NCI-H1417 treated with DMSO at 0.1 percent for 48 hours (cell line): Measurements from ENCODE around the gene TAT.

Experiments
- DNase-seq: peaks from one replicate; lab custom pipeline; 2025; lab: John Stamatoyannopoulos, UW

TAT gene

DNA sequence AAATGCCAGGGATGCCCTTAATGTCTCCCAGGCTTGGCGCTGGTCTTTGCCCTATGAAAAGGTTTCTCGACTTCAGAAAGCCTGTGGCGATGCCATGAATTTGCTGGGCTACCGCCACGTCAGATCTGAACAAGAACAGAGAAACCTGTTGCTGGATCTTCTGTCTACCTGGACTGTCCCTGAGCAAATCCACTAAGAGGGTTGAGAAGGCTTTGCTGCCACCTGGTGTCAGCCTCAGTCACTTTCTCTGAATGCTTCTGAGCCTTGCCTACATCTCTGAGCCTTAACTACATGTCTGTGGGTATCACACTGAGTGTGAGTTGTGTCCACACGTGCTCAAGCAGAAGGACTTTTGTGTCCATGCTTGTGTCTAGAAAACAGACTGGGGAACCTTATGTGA lies 39.2 kb downstream of the TAT start:
- no peak for DNase-seq

DNA sequence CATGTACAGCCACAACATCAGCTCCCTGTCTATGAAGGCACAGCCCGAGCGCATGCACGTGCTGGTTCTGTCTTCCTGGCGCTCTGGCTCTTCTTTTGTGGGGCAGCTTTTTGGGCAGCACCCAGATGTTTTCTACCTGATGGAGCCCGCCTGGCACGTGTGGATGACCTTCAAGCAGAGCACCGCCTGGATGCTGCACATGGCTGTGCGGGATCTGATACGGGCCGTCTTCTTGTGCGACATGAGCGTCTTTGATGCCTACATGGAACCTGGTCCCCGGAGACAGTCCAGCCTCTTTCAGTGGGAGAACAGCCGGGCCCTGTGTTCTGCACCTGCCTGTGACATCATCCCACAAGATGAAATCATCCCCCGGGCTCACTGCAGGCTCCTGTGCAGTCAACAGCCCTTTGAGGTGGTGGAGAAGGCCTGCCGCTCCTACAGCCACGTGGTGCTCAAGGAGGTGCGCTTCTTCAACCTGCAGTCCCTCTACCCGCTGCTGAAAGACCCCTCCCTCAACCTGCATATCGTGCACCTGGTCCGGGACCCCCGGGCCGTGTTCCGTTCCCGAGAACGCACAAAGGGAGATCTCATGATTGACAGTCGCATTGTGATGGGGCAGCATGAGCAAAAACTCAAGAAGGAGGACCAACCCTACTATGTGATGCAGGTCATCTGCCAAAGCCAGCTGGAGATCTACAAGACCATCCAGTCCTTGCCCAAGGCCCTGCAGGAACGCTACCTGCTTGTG lies 40.0 kb downstream of the TAT start:
- no peak for DNase-seq

DNA sequence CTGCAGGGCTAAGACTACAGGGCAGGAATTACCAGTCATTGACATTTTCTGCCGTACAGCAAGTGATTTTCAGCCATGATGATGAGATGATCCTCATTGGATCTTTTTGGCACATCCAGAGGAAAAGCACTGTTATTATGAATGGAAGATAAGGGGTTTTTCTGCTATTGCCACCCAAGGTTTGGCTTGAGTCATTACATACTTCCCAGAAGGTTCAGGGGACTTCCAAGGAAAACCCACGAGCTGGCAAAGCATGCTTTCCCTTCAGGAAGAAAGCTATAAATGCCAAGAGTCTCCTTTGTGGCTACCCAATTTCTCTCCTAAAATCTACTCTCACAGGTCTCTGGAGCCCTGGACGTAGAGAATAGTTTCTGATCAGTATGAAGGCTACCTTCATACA lies 44.5 kb downstream of the TAT start:
- DNase-seq: no peak

DNA sequence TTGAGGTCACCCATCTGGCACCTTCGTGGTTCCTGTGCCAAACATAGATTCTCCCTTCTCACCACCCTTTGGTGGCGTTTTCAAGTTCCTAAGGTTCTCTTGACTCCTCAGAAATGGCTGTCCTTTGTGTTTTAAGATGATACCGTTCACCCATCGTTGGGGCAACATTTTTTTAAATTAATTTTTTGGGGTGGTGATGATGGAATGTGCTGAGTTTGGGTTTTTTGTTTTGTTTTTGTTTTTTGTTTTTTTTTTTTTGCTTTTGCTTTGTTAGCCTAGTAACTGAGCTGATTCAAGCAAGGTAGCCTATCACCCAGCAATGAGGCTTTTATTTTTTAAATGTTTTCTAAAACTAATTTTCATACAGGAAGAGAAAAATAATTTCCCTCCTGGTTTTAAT lies 48.0 kb downstream of the TAT start:
- no peak for DNase-seq

DNA sequence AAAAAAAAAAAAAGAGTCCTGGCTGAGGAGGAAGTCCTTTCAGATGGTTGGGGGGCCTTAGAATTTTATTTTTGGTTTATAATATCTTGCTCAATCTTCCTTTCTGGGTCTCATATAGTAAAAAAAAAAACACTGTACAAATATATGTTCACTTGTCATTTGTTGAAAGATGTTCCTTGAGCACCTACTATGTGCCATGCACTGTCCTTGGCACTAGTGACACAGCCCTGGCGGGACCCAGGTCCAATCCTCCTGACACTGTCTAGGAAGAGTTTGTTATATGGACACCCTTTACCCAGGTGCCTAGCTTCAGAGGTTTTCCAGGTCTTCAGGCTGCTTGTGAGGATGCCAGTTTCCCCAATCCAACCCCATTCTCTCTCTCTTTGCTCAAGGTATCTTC lies 48.6 kb downstream of the TAT start:
- DNase-seq: no peak

DNA sequence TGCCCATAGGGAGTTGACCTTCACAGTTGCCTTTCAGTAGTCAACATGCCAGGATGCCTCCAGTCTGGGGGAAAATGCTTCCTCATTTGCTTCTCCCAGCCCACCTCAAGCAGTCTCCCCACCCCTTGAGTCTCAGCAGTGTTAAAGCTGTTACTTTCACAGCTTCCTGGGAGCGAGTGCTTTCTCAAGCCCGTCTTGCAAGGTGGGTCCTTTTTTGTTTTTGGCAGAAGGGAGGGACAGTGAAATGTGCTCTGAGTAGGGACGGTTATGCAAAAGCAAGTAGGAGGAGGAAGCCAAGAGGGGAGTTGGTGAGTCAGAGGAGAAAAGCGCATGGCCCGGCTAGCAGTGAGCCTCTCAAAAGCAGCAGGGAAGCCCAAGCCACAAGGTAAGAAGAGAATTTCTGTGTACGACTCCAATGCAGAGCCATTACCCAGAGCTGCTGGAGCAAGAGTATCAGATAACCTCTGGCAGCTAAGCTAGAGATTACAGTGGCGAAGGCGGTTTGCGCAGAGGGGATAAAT lies 50.7 kb downstream of the TAT start, which contains the start of gene CHST4:
Gene CHST4, plus strand, starts transcription at position 316 of the 521 bp plus-strand sequence. CDS start 10,252 bp downstream, outside the sequence.
- DNase-seq: no peak

DNA sequence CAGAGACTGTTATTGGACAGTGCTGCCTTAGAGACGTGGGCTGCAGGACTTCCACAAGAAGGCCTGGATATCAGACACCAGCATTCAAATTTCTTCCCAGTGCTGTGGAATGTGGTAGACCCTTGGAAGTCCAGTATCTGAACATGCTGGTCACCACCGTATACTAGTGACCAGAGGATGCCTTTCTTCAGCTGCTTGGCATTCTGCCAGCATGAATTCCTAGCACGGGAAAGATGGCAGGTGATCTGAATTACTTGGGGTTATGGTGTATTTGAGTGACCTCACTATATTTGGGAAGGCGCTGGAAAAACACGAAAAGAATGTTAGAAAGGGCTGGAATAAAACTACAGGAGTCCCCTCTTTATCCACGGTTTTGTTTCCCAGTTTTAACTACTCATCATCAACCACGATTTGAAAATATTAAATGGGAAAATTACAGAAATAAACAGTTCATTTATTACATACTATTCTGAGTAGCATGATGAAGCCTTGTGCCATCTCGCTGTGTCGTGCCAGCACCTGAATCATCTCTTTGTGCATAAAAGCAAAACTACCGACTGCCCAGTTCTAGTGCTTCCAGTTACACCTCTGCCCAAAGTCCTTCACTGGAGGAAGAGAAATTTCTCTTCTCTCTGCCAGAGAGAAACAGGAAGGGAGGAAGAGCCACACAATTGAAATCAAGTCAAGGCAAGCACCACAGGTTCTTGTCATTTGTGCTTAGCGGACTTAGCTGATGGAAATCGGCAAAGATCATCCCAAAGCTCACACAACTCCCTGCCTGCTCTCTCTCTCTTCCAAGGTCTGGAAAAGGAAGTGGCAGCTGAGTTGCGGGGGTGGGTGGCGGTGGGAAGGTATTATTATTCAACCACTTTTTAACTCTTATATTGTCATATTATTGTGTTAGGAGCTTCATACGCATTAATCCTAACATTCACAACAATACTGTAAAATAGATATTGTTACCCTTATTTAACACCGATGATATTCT lies 52.0 kb downstream of the TAT start:
- no peak for DNase-seq

DNA sequence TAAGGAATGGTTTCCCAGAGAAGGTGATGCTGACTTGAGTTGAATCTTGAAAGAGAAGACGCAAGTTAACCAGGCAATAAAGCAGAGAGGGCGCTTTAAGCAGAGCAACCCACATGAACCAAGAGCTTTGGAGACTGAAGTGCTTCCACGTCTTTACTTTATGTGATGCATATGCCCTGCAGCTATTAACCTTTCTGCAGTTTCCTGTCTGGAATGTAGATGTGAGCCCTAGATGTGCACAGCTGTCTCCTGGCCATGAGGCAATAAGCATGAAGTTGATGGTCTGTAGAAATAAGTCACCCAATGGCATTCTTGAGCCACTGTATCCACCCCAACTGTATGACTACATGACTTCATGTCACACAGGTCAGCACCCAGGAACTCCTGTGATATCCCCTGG lies 56.3 kb downstream of the TAT start:
- no peak for DNase-seq
